ENCODE measurements around the gene SPATA16.

Gene SPATA16

DNA sequence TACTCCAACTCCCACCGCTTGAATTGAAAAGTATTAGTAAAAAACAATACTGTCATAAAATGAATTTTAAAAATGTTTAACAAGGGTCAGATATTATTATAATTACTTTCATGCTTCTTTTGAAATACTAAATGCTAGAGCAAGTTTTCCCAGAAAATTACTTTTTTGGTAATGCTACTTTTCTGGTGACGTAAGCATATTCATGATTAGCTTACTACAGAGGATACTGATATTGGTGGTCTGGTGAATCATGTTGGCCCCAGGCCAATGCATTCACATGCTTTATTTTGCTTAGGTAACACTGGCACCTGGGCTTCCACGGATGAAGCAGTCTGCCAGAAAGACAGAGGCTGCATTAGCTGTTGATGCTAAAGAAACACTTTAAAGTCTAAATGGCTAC is 12.4 kb downstream of the SPATA16 start:
- TF ChIP-seq, protein P1, sequence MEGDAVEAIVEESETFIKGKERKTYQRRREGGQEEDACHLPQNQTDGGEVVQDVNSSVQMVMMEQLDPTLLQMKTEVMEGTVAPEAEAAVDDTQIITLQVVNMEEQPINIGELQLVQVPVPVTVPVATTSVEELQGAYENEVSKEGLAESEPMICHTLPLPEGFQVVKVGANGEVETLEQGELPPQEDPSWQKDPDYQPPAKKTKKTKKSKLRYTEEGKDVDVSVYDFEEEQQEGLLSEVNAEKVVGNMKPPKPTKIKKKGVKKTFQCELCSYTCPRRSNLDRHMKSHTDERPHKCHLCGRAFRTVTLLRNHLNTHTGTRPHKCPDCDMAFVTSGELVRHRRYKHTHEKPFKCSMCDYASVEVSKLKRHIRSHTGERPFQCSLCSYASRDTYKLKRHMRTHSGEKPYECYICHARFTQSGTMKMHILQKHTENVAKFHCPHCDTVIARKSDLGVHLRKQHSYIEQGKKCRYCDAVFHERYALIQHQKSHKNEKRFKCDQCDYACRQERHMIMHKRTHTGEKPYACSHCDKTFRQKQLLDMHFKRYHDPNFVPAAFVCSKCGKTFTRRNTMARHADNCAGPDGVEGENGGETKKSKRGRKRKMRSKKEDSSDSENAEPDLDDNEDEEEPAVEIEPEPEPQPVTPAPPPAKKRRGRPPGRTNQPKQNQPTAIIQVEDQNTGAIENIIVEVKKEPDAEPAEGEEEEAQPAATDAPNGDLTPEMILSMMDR (IDR thresholded peaks at IDR 0.05; ENCODE audit: extremely low read depth, missing control alignments) = no peak
- DNase-seq (ENCODE audit: low spot score) = no peak

DNA sequence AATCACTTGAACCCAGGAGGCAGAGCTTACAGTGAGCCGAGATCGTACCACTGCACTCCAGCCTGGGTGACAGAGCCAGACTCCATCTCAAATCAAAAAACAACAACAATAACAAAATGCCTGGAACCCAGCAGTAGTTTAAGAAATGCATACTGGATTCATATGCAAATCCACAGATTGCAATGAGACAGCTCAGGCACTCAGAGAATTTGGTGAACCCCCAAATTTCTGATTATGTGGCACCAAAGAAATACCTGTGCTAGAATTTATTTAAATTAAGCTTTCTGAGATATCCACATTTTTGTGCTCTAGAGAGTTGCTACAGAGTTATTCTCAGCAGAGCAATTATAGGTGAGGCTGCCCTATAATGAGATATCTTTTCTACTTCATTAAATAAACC is 29.7 kb downstream of the SPATA16 start:
- DNase-seq (ENCODE audit: low spot score) = no peak
- TF ChIP-seq, protein P1 (IDR thresholded peaks at IDR 0.05; ENCODE audit: extremely low read depth, missing control alignments) = no peak

DNA sequence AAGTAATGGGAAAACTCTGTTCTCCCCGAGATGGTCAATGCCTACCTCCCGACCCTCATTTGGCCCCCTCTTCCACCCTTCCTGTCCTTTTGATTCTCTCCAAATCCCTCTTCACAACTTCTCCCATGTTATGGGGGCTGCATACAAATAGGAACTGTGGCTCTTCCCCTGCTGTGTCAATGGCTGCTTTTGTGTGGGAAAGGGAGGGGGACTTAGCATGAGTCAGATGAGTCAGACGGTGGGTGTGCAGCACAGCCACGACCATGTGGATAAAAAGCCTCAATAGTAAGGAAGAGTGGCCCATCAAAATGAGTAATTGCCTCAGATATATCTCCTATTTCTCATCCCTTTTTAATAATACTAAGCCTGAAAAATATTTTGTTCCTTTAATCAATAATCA is 31.9 kb downstream of the SPATA16 start:
- DNase-seq (ENCODE audit: low spot score) = no peak
- TF ChIP-seq, protein P1 (IDR thresholded peaks at IDR 0.05; ENCODE audit: extremely low read depth, missing control alignments) = no peak

DNA sequence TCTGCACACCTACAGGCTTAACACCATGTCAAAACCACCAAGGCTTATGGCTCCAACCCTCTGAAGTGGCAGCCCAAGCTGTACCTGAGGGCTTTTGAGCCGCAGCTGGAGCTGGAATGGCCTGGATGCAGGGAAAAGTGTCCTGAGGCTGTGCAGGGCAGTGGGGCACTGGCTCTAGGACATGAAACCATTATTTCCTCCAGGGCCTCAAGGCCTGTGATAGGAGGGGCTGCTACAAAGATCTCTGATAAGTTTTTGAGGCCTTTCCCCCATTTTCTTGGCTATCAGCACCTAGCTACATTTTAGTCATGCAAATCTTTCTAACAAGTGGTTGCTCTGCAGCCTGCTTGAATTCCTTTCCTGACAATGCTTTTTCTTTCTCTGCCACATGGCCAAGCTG is 37.6 kb downstream of the SPATA16 start:
- TF ChIP-seq, protein P1 (IDR thresholded peaks at IDR 0.05; ENCODE audit: extremely low read depth, missing control alignments) = no peak
- DNase-seq (ENCODE audit: low spot score) = no peak

DNA sequence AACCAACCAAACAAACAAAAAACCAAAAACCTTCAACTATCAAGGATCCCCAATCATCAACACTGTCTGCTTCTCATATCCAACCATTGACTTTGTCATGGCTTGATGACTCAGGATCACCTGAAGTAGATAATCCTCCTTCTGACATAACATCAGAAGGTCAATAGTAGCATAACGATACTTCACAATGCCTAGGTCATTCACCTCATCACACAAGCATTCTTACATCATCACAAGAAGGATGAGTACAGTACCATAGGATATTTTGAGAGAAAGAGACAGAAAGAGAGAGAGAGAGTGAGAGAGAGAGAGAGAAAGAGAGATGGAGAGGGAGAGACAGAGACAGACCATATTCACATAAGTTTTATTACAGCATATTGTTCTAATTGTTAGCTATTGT is 42.1 kb downstream of the SPATA16 start:
- TF ChIP-seq, protein P1 (IDR thresholded peaks at IDR 0.05; ENCODE audit: extremely low read depth, missing control alignments) = no peak
- no peak for DNase-seq (ENCODE audit: low spot score)

DNA sequence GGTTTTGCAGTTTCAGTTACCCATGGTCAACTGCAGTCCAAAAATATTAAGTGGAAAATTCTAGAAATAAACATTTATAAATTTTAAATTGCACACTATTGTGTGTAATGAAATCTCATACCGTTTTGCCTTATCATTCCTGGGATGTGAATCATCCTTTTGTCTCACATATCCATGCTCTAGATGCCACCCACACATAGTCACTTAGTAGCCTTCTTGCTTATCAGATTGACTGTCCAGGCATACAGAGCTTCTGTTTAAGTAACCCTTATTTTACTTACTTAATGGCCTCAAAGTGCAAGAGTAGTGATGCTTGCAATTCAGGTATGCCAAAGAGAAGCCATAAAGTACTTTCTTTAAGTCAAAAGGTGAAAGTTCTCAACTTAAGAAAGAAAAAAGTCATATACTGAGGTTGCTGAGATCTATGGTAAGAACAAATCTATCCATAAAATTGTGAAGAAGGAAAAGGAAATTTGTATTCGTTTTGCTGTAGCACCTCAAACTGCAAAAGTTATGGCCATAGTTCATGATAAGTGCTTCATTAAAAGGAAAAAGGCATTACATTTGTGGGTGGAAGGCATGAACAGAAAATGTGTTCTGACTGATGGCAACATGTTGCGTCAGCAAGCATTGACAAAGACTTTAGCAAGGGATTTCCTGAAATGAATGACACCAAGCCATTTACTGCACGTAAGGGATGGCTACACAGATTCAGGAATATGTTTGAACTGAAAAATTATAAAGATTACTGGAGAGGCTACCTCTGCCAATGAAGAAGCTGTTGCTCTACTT is 43.8 kb downstream of the SPATA16 start:
- no peak for DNase-seq (ENCODE audit: low spot score)
- TF ChIP-seq, protein P1 (IDR thresholded peaks at IDR 0.05; ENCODE audit: extremely low read depth, missing control alignments) = no peak

DNA sequence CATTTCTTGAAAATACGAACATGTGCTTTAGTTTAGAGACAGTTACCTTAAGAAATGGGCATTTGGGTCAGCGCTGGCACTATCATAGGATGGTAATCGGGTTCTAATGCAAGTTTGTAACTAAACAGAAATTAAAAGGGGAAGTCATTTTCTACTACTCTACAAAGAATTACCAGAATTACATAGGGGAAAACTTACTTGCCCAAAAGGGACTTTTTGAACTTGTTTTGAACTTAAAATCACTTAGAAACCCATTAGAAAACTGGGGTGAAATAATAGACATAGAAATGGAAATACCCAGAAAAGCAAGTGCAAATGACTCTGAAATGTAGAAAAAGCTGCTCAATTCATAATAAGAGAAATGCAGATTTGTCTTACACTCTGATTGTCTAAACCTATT is 44.9 kb downstream of the SPATA16 start:
- no peak for DNase-seq (ENCODE audit: low spot score)
- TF ChIP-seq, protein P1 (IDR thresholded peaks at IDR 0.05; ENCODE audit: extremely low read depth, missing control alignments) = no peak

All from GM20000 (cell line).